NT2/D1 (cell line): ENCODE data around the gene ADD2.

Source experiments
- SUZ12 ChIP-seq: IDR thresholded peaks from 2 replicates; pipeline ENCODE4 v1.6.1; 2011; ENCODE audit not compliant: insufficient read length, insufficient read depth; ENCODE audit errors: extremely low read depth
- YY1 ChIP-seq: IDR thresholded peaks from 2 replicates; pipeline ENCODE4 v1.6.1; 2011; ENCODE audit not compliant: insufficient read length, insufficient read depth
- ZNF274 ChIP-seq: IDR thresholded peaks from 2 replicates; pipeline ENCODE4 v1.6.1; 2011; ENCODE audit warnings: mild to moderate bottlenecking, low read depth, low read length

DNA sequence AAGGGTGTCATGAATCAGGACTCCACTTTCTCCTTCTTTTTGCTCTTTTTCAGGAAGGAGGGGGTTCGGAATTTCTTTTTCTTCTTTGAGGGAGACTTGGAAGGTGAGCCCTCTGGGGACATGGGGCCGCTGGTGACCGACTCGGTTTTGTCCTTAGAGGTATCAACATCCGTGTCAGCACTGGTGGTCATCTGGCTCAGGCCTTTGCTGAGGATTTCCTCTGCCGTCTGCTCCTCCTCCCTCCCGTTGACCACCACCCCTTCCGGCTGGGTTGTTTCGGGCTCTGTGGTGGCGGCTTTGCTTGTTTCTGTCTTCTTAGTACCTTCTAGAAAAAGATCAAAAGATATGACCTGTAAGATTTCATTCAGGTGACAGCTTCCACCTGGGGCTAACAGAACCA, 104.6 kb downstream of the ADD2 start:
- TF ChIP-seq ZNF274 (no peak), YY1 (no peak), SUZ12 (no peak)
